Measurements from ENCODE around the gene USP7. TPM values are rescaled to one million over a fixed set of nuclear protein-coding genes. Genes with fewer than 3 reads are reported as not detected.

Gene USP7
- total and polyA plus RNA-seq, 7 donors: 41.6 to 135 (median 108) TPM

- WGBS, 3 donors: 82 to 85% (median 84%) methylated on average over 17 of the region's 17 CpGs
- Histone ChIP-seq H3K27me3 (ENCODE audit: insufficient read depth in 3 of 3, low read length in 2 of 3) (no peaks in the 10 kb centered on the region), H3K27ac (no peak overlapping the region), H3K4me3 (no peak overlapping the region), H3K36me3 (ENCODE audit: insufficient read depth in 1 of 2, low read depth in 1 of 2) (peaks cover 3 to 47% of the 10 kb centered on the region in 2 donors), H3K4me1 (peaks cover 29% of the 10 kb centered on the region), H3K9me3 (no peaks in the 10 kb centered on the region)
- no peak for DNase-seq
- intact Hi-C loops (cut with DNase I): loop anchor here in 1 of 2 donors (10.0 kb wide), 1 partner anchor 76 kb away; no protein-coding TSS in a partner anchor
- ATAC-seq: peak in 2 of 4 donors; percentile 16 to 35
- TF ChIP-seq, protein P1, sequence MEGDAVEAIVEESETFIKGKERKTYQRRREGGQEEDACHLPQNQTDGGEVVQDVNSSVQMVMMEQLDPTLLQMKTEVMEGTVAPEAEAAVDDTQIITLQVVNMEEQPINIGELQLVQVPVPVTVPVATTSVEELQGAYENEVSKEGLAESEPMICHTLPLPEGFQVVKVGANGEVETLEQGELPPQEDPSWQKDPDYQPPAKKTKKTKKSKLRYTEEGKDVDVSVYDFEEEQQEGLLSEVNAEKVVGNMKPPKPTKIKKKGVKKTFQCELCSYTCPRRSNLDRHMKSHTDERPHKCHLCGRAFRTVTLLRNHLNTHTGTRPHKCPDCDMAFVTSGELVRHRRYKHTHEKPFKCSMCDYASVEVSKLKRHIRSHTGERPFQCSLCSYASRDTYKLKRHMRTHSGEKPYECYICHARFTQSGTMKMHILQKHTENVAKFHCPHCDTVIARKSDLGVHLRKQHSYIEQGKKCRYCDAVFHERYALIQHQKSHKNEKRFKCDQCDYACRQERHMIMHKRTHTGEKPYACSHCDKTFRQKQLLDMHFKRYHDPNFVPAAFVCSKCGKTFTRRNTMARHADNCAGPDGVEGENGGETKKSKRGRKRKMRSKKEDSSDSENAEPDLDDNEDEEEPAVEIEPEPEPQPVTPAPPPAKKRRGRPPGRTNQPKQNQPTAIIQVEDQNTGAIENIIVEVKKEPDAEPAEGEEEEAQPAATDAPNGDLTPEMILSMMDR (IDR thresholded peaks at IDR 0.05): no peak
Measured at GRCh38 chr16:8929086-8929748, 34.5 kb downstream of the USP7 start.

DNA sequence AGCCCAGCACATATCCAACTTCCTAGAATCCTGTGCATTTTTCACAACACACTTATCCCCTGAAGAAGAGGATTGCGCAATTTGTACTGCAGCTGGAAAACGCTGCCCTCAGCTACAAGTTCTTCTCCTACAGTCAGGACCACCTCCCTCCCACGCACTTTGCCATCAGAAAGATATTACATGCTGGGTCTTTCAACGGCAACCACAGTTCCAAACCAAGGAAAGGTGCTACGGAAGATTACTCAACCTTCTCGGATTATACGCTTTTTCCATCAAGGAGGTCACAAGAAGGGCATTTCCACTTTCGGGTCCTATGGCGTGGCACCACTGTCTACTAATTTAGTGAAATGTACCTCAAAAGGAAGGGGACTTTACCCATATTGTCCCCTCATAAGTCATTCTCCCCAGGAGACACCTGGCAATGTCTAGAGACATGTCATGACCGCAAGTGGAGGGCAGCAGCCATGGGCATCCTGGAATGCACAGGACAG lies 35.2 kb downstream of the USP7 start:
- TF ChIP-seq, protein P1 (IDR thresholded peaks at IDR 0.05): no peak
- Histone ChIP-seq H3K36me3 (ENCODE audit: insufficient read depth in 1 of 2, low read depth in 1 of 2) (peaks cover 3 to 47% of the 10 kb centered on the region in 2 donors), H3K27ac (no peak overlapping the region), H3K9me3 (no peaks in the 10 kb centered on the region), H3K4me1 (peaks cover 32% of the 10 kb centered on the region), H3K4me3 (no peak overlapping the region), H3K27me3 (ENCODE audit: insufficient read depth in 3 of 3, low read length in 2 of 3) (no peaks in the 10 kb centered on the region)
- DNase-seq (no peak), ATAC-seq (peak in 2 of 4 donors; percentile 18 to 27)
- 81 to 83% (median 82%) methylated on average over 10 of the region's 10 CpGs for WGBS, 3 donors
- intact Hi-C loops (cut with DNase I): loop anchor here in 1 of 2 donors (10.0 kb wide), 1 partner anchor 76 kb away; no protein-coding TSS in a partner anchor

- intact Hi-C loops (cut with DNase I): loop anchor here in 1 of 2 donors (10.0 kb wide), 1 partner anchor 78 kb away; no protein-coding TSS in a partner anchor
- Histone ChIP-seq H3K36me3 (ENCODE audit: insufficient read depth in 1 of 2, low read depth in 1 of 2) (peaks cover 3 to 61% of the 10 kb centered on the region in 2 donors), H3K27me3 (ENCODE audit: insufficient read depth in 3 of 3, low read length in 2 of 3) (no peaks in the 10 kb centered on the region), H3K4me3 (no peak overlapping the region), H3K4me1 (peaks cover 32% of the 10 kb centered on the region), H3K27ac (no peak overlapping the region), H3K9me3 (no peaks in the 10 kb centered on the region)
- TF ChIP-seq, protein P1 (IDR thresholded peaks at IDR 0.05): no peak
- no peak for ATAC-seq
- DNase-seq: no peak
- WGBS, 3 donors: 94 to 98% (median 96%) methylated on average over 11 of the region's 11 CpGs
Measured at GRCh38 chr16:8926827-8927226, 36.9 kb downstream of the USP7 start.

GRCh38 chr16:8925455-8925854 lies 38.3 kb downstream of the USP7 start:
- peaks cover 3 to 75% of the 10 kb centered on the region in 2 donors for H3K36me3 ChIP-seq (ENCODE audit: insufficient read depth in 1 of 2, low read depth in 1 of 2)
- ATAC-seq (no peak), DNase-seq (no peak)
- no peaks in the 10 kb centered on the region for H3K9me3 ChIP-seq
- H3K4me3 ChIP-seq: no peak overlapping the region
- no peak overlapping the region for H3K27ac ChIP-seq
- 93 to 95% (median 94%) methylated on average over 7 of the region's 7 CpGs for WGBS, 3 donors
- no peaks in the 10 kb centered on the region for H3K27me3 ChIP-seq (ENCODE audit: insufficient read depth in 3 of 3, low read length in 2 of 3)
- TF ChIP-seq, protein P1 (IDR thresholded peaks at IDR 0.05): no peak
- intact Hi-C loops (cut with DNase I): loop anchor here in 1 of 2 donors (10.0 kb wide), 1 partner anchor 79 kb away; no protein-coding TSS in a partner anchor
- peaks cover 22% of the 10 kb centered on the region for H3K4me1 ChIP-seq

Measured in psoas muscle (tissue), 8 donors.